8988T (cell line): ENCODE results near the gene IRF8.

Experiments
- DNase-seq: peaks from one replicate; pipeline ENCODE4 v3.0.0; 2011

The IRF8 gene

DNA sequence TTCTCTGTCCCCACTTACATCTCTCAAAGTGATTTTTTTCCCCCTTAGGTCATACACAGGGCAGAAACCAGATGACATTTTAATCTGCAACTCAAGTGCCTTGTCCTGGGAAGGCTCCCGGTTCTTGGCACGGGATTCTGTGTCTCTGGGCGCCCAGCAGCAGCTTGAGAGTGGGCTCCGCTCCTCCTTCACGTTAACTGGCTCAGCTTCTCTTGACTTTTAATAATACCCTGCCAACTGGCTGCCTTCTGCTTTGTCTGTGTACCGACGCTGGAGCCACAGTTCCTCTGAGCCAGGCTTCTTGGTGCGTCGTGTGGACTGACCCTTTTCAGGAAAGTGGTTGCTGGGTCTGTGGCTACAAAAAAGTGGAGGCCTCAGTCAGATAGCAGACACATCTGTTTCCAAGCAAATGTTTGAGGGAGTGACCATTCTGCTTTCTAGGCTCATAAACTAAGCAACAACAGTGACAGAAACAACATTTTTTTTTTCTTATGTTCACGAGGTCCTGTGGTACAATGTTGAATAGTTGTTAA lies 64.9 kb downstream of the IRF8 start:
- no peak for DNase-seq

- no peak for DNase-seq
These were observed 66.2 kb downstream of the IRF8 start for GRCh38 chr16:85965125-85965524.

GRCh38 chr16:85967111-85967510 lies 68.1 kb downstream of the IRF8 start:
- no peak for DNase-seq

GRCh38 chr16:85968041-85968920 lies 69.3 kb downstream of the IRF8 start:
- no peak for DNase-seq

DNA sequence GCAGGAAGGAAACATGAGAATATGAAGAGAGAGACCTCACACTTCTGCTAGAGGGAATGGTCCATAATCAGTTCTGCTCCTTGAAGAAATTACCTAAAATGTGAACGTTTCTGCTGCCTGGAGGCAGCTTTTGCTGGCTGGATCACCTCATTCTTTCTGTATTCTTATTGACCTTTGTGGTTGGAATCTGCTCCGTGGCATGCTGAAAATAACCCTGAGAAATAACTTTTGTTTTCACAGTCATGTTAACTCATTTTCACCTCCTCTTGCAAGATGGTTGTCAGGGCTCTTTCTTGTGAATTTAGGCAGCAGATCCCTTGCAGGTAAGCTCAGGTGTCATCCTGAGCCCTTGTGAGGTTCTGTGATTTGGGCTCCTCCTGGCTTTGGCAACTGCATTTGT lies 70.2 kb downstream of the IRF8 start:
- DNase-seq: no peak

GRCh38 chr16:85969591-85969990 lies 70.6 kb downstream of the IRF8 start:
- no peak for DNase-seq

DNA sequence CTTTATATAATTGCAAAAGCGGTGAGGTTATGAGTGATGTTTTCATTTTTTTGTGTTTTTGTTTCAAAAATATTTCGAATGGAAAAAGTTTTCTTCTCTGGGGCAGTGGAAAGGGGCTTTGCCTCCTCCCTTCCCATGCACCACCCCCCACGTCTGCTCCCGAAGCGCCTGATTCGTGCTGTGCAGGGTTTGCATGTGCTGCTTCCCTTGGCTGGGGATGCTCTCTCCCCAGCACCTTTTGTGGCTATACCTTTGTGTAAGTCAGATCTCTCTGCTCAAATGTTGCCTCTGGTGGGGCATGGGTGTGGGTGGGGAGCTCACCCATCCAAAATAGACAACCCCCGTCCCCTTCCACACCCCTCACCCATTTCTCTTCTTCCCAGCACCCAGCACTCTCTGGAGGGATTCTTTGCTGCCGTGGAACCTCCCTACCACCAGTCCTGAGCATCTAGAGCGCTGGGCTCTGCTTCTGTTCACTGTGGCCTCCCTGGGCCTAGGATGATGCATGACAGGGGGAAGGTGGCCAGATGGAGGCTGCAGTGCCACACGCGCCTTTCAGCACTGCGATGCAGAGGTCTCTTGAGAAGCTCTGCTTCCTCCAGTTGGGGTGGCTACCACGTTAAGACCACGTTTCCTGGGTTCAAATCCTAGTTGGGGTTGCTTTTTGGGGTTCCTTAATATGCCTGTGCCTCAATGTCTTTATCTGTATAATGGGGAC lies 71.2 kb downstream of the IRF8 start:
- no peak for DNase-seq

DNA sequence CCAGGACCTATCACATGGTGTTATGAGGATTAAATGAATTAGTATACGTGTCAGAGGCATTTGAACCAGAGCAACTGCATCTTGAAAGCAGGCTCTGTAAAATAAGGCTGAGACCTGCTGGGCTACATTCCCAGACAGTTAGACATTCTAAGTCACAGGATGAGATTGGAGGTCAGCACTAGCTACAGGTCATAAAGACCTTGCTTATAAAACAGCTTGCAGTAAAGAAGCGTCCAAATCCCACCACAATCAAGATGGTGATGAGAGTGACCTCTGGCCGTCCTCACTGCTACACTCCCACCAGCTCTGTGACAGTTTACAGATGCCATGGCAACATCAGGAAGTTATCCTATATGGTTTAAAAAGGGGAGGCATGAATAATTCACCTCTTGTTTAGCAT lies 71.8 kb downstream of the IRF8 start:
- no peak for DNase-seq
